Astrocyte (in vitro differentiated cells and primary cell): ENCODE measurements around the gene DBR1.

Experiments
- EZH2 ChIP-seq: IDR thresholded peaks from 2 replicates; pipeline ENCODE4 v1.6.1; 2012; ENCODE audit warnings: mild to moderate bottlenecking, low read length, inconsistent platforms; ENCODE audit not compliant: insufficient read depth
- TF ChIP-seq, protein P1 (sequence below): IDR thresholded peaks from 2 replicates; pipeline ENCODE4 v1.5.1; 2011; ENCODE audit warnings: low read depth, mild to moderate bottlenecking, inconsistent platforms, low read length, moderate library complexity; ENCODE audit not compliant: insufficient read depth

DNA sequence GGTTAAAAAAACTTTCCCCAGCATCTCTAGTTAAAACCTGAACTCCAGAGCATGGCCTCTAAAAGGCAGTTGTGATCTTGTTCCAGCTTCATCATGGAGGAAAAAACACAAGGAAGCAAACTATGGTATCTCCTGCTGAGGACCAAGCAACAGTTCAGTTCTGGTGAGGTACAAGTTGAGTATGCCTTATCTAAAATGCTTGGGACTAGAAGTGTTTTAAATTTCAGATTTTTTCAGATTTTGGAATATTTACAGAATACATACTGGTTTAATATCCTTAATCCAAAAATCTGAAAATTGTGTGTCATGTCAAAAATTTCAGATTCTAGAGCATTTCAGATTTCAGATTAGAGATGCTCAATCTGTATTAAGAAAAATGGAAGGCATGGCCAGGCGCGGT, 9.7 kb downstream of the DBR1 start:
- TF ChIP-seq, protein P1, sequence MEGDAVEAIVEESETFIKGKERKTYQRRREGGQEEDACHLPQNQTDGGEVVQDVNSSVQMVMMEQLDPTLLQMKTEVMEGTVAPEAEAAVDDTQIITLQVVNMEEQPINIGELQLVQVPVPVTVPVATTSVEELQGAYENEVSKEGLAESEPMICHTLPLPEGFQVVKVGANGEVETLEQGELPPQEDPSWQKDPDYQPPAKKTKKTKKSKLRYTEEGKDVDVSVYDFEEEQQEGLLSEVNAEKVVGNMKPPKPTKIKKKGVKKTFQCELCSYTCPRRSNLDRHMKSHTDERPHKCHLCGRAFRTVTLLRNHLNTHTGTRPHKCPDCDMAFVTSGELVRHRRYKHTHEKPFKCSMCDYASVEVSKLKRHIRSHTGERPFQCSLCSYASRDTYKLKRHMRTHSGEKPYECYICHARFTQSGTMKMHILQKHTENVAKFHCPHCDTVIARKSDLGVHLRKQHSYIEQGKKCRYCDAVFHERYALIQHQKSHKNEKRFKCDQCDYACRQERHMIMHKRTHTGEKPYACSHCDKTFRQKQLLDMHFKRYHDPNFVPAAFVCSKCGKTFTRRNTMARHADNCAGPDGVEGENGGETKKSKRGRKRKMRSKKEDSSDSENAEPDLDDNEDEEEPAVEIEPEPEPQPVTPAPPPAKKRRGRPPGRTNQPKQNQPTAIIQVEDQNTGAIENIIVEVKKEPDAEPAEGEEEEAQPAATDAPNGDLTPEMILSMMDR = no peak
- no peak for TF ChIP-seq EZH2
